Fibroblast of upper back skin (primary cell): ENCODE measurements around the gene LIMK2.
"Not testable (repeated sequence)": the region's sequence is repeated elsewhere in the genome, so short reads cannot be mapped to it uniquely, and the experiment has no call there.

ENCODE experiments used
- DNase-seq: peaks from one replicate; pipeline ENCODE4 v3.0.0-alpha.2; 2013

The LIMK2 gene

GRCh38 chr22:31212783-31213629, 908 bp downstream of the LIMK2 start:
- no peak for DNase-seq

- DNase-seq, result no peak
Measured at GRCh38 chr22:31215018-31215535, 3.0 kb downstream of the LIMK2 start.

GRCh38 chr22:31218565-31219262, 6.6 kb downstream of the LIMK2 start:
- no peak for DNase-seq

GRCh38 chr22:31221084-31221483, 9.0 kb downstream of the LIMK2 start:
- DNase-seq, result no peak

- DNase-seq, result no peak
Measured at GRCh38 chr22:31222736-31223135, 10.6 kb downstream of the LIMK2 start.

GRCh38 chr22:31223786-31224191, 11.7 kb downstream of the LIMK2 start:
- DNase-seq, result no peak

GRCh38 chr22:31224691-31225090, 12.6 kb downstream of the LIMK2 start:
- DNase-seq, result not testable (repeated sequence)

- no peak for DNase-seq
Measured at GRCh38 chr22:31227186-31227585, 15.1 kb downstream of the LIMK2 start.

GRCh38 chr22:31229402-31230079, 17.4 kb downstream of the LIMK2 start:
- peak; percentile 47 for DNase-seq

- DNase-seq, result no peak
Measured at GRCh38 chr22:31230155-31230870, 18.2 kb downstream of the LIMK2 start.

- DNase-seq, result peak; percentile 47
Measured at GRCh38 chr22:31230871-31231621, 18.9 kb downstream of the LIMK2 start.

GRCh38 chr22:31233001-31233400, 20.9 kb downstream of the LIMK2 start:
- no peak for DNase-seq

GRCh38 chr22:31235081-31235480, 23.0 kb downstream of the LIMK2 start:
- DNase-seq, result no peak

GRCh38 chr22:31236044-31236443, 23.9 kb downstream of the LIMK2 start:
- not testable (repeated sequence) for DNase-seq

- no peak for DNase-seq
Measured at GRCh38 chr22:31238057-31238456, 26.0 kb downstream of the LIMK2 start.

GRCh38 chr22:31239771-31240370, 27.8 kb downstream of the LIMK2 start:
- DNase-seq, result no peak

GRCh38 chr22:31241200-31241599, 29.1 kb downstream of the LIMK2 start:
- no peak for DNase-seq

GRCh38 chr22:31241936-31242335, 29.8 kb downstream of the LIMK2 start:
- peak; percentile 72 for DNase-seq

- peak; percentile 49 for DNase-seq
Measured at GRCh38 chr22:31243339-31244045, 31.4 kb downstream of the LIMK2 start.

- DNase-seq, result peak; percentile 96
Measured at GRCh38 chr22:31244046-31244942, 32.2 kb downstream of the LIMK2 start.
